ENCODE data around the gene NFASC.
A peak's percentile ranks its signal among the peaks of the same experiment; 100 is the strongest.

Gene NFASC

GRCh38 chr1:204870160-204870912 is at the start of gene NFASC:
TSS of gene NFASC (plus strand) at chr1:204870862. CDS start at chr1:204944316, 73,454 bp downstream.
- TF ChIP-seq CTCF (conservative IDR thresholded peaks at IDR 0.05; ENCODE audit: low read length) = no peak
- no peak within 1 kb of the TSS for H3K4me3 ChIP-seq (ENCODE audit: low read length)
- DNase-seq (ENCODE audit: low read depth) = no peak

DNA sequence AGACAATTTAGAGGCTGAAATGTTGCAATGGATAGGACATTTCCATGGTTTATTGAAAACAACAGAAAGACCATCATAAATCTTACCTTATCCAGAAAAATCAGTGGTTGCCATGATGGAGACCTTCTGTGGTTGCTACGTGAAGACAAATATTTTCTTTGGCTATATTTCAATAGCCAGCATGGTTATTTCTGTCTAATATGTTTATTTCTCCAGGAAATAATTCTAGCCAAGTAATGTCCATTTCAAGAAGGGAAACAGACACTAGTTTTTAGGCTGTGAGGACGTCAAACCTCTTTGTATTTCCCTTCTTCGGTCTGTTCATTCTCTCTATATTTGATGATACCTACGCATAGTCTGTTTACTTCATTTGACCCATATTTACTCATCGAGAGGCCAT is 49.2 kb upstream of the NFASC start:
- no peak overlapping the region for H3K4me3 ChIP-seq (ENCODE audit: low read length)
- DNase-seq (ENCODE audit: low read depth) = no peak
- TF ChIP-seq CTCF (conservative IDR thresholded peaks at IDR 0.05; ENCODE audit: low read length) = no peak

- H3K4me3 ChIP-seq (ENCODE audit: low read length) = no peak overlapping the region
- DNase-seq (ENCODE audit: low read depth) = no peak
- TF ChIP-seq CTCF (conservative IDR thresholded peaks at IDR 0.05; ENCODE audit: low read length) = no peak
Measured at GRCh38 chr1:204821924-204822323, 48.7 kb upstream of the NFASC start.

GRCh38 chr1:204826970-204827369 is 43.7 kb upstream of the NFASC start:
- H3K4me3 ChIP-seq (ENCODE audit: low read length) = no peak overlapping the region
- peak; percentile 37 for DNase-seq (ENCODE audit: low read depth)
- TF ChIP-seq CTCF (conservative IDR thresholded peaks at IDR 0.05; ENCODE audit: low read length) = peak; percentile 55

DNA sequence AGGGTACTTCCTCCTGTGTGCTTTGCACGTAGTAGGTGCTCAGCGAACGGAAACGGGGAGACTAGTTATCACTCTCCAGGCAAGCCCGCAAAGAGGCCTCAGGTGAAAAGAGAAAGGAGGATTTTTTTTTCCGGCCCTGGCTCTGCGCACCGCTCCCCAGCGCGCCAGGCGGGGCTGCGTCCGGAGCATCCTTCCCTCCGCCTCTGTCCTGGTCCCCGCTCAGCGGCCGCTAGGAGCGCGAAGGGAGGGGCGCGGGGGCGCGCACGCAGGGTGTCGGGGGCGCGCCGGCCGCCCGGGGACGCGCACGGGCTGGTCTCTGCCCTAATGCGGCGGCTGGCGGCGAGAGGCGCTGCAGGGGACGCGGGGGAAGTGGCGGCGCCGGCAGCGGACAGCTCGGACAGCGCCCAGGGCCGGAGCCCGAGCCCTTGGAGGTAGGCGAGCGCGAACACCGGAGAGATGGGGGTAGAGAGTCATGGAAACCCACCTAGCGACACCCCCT is 42.3 kb upstream of the NFASC start:
- H3K4me3 ChIP-seq (ENCODE audit: low read length) = peak overlapping the region; percentile 82
- peak; percentile 5; the same call in 1 of the 2 replicates for TF ChIP-seq CTCF (conservative IDR thresholded peaks at IDR 0.05; ENCODE audit: low read length)
- DNase-seq (ENCODE audit: low read depth) = peak; percentile 76

DNA sequence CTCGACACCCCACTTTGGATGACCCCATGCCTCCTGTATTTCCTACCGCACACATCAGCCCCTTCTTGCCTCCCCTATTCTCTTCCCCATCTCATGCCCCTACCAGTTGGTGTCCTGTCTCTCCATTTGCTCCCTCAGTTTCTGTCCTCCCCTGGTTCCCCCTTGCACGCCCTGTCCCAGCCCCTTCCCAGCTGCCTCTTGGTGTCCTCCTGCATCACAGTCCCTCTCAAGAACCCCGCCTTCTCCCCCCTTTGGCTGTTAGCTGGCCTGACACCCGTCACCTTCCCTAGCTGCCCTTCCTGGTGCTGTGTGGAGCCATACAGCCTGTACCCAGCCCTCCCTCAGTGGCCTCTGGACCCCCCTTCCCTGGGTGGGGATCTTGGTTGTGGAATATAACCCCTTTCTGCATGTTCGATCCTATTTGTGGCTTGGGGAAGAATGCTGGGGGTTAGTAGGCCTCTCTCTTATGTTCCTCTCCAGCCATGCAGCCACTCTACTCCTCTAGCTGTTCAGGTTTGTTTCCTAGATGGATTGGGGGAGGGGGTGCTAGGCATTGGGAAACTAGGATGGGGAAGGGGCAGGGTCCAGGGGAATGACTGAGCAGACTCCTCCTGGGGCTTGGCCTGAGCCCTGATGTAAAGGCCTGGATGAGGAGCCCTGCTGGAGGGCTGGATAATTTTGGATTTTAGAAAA is 41.4 kb upstream of the NFASC start:
- TF ChIP-seq CTCF (conservative IDR thresholded peaks at IDR 0.05; ENCODE audit: low read length) = peak; percentile 25
- peak overlapping the region; percentile 82 for H3K4me3 ChIP-seq (ENCODE audit: low read length)
- no peak for DNase-seq (ENCODE audit: low read depth)
